Measurements from ENCODE around the gene CXorf49B. TPM values are rescaled to one million over a fixed set of nuclear protein-coding genes. Genes with fewer than 3 reads are reported as not detected.

Gene CXorf49B
- polyA plus RNA-seq, 4 donors, result 0.10 TPM; not detected in 3

DNA sequence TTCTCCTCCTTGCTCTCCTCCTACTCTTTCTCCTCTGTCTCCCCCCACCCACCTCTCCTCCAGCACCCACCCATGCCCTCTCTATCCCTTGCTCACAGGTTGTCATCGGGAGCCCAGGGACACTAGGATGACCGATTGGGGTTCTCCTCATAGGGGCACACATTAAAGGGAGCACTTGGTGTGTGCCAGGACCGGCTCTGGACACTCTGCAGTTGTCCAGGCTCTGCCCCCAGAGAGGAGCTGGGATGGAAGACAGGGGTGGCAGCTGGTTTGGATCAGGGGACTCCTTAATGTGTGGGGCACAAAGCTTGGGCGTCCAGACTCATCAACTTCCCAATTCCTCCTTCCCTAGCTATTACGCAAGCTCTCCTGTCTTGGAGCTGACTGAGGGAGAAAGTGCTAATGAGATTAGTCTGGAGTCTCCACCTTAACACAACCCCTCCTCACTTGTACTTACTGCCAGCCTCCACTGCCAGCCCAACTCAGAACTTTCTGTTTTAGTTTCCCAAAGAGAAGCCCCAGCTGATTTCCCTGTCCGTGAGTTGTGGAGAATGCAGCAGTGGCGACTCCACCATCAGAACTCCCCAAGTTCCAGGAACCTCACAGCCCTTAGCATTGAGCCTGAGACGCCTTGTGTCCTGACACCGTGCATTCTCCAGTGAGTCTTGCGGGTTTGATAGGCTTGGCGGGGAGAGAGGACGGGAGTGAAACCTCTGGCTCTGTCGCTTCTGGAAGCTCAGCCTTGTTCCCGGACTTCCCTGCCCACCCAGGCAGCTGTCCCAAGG, 52.2 kb downstream of the CXorf49B start:
- no peak for DNase-seq (ENCODE audit: low read depth in 4 of 4, low spot score in 3 of 4)

DNA sequence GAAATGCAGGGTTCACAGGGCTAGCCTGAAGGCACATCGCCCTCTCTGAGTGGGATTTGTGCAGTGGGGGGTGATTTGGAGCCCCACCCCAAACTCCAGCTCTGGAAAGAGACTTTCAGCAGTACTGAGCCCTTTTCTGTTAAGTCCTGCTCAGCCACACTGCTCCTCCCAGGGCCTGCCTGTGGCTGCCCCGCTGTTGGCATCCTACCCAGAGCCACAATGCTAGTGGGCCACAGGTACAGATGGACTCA, 52.7 kb downstream of the CXorf49B start:
- no peak for DNase-seq (ENCODE audit: low read depth in 4 of 4, low spot score in 3 of 4)

Other genes starting within 250 kb of the CXorf49B start
- 100 to 1,000 TPM; 163 to 223 (median 194) TPM for gene OGT, start 230.2 kb upstream of the CXorf49B start, polyA plus RNA-seq (ENCODE audit: insufficient read length in 4 of 4)
- gene GCNA, start 184.9 kb upstream of the CXorf49B start, polyA plus RNA-seq (ENCODE audit: insufficient read length in 4 of 4), result 1 to 10 TPM; 1.6 to 3.3 (median 1.9) TPM
- under 1 TPM; 0.12 to 0.22 (median 0.15) TPM for gene CXCR3, start 144.8 kb upstream of the CXorf49B start, polyA plus RNA-seq (ENCODE audit: insufficient read length in 4 of 4)
- gene CXorf49, start 45.1 kb upstream of the CXorf49B start, polyA plus RNA-seq (ENCODE audit: insufficient read length in 4 of 4), result under 1 TPM in 1 of 4 donors, not detected in 3; 0.10 TPM
- gene NHSL2, start 147.5 kb downstream of the CXorf49B start, polyA plus RNA-seq (ENCODE audit: insufficient read length in 4 of 4), result 1 to 10 TPM; 8.0 to 9.8 (median 9.3) TPM